B cell (primary cell): ENCODE data around the gene CDC42BPB. TPM values are rescaled to one million over a fixed set of nuclear protein-coding genes. Genes with fewer than 3 reads are reported as not detected.

Source experiments
- ATAC-seq: fragments of 200-7000 bp; cut with Tn5 transposase; one replicate; pipeline ENCODE4 v1.10.0; 2021; ENCODE audit warnings: low read depth, mild to moderate bottlenecking, moderate number of reproducible peaks, moderate library complexity
- CTCF ChIA-PET: fragments of 350-600 bp; sonication (Branson Sonifier 250); formaldehyde crosslinking; loops from one replicate; lab custom pipeline; 2021; ENCODE audit warnings: antibody characterized with exemption, inconsistent platforms; lab: Charles Lee
- POLR2A ChIA-PET: fragments of 350-600 bp; sonication (Branson Sonifier 250); formaldehyde crosslinking; loops from one replicate; lab custom pipeline; 2021; ENCODE audit warnings: antibody characterized with exemption; lab: Charles Lee
- DNase-seq: peaks from one replicate; pipeline ENCODE4 v3.0.0; 2013
- H2AFZ ChIP-seq: 2 replicates; pipeline ENCODE4 v1.6.1; 2012; ENCODE audit warnings: mild to moderate bottlenecking, low read depth, low read length; ENCODE audit not compliant: insufficient read depth, poor library complexity, severe bottlenecking
- H3K27ac ChIP-seq, 2 donors: 1 replicate in 1 of 2; 2 replicates in 1 of 2; pipeline ENCODE4 v1.5.1; 2012 to 2013; ENCODE audit warnings: low read length in 2 of 2, mild to moderate bottlenecking in 2 of 2, moderate library complexity in 1 of 2
- H3K27me3 ChIP-seq, 4 experiments: fragments of 200-600 bp in 1 of 4; sonication (generic) in 1 of 4; replicated peaks in 1 of 4; 1 replicate in 2 of 4; 2 replicates in 2 of 4; pipeline versions ENCODE4 v1.6.1 to v1.7.0; 2013 to 2016; ENCODE audit warnings: low read length in 3 of 4, mild to moderate bottlenecking in 2 of 4, mixed read lengths in 1 of 4, moderate library complexity in 1 of 4; ENCODE audit not compliant: insufficient read depth in 4 of 4, control insufficient read depth in 3 of 4; ENCODE audit errors: control extremely low read depth in 1 of 4
- H3K36me3 ChIP-seq, 2 experiments: replicated peaks in 1 of 2; 1 replicate in 1 of 2; 2 replicates in 1 of 2; pipeline versions ENCODE4 v1.6.1 to v1.7.1; 2013; ENCODE audit warnings: low read length in 1 of 2; ENCODE audit not compliant: insufficient read depth in 2 of 2, control insufficient read depth in 1 of 2; ENCODE audit errors: control extremely low read depth in 1 of 2, extremely low read depth in 1 of 2
- H3K4me1 ChIP-seq, 2 donors: fragments of 200-600 bp in 1 of 2; sonication (generic) in 1 of 2; 1 replicate in 1 of 2; 2 replicates in 1 of 2; pipeline versions ENCODE4 v1.5.1 to v1.6.1; 2013 to 2017; ENCODE audit warnings: low read length in 2 of 2; ENCODE audit not compliant: control insufficient read depth in 2 of 2, insufficient read depth in 2 of 2
- H3K4me2 ChIP-seq: replicated peaks from 2 replicates; pipeline ENCODE3; 2012; ENCODE audit warnings: mild to moderate bottlenecking, low read depth, low read length; ENCODE audit not compliant: poor library complexity, severe bottlenecking
- H3K4me3 ChIP-seq, 5 experiments: fragments of 200-600 bp in 1 of 5; sonication (generic) in 1 of 5; 1 replicate in 3 of 5; 2 replicates in 2 of 5; pipeline versions ENCODE4 v1.5.1 to v1.7.0; 2011 to 2016; ENCODE audit warnings: low read length in 4 of 5, mild to moderate bottlenecking in 4 of 5, low read depth in 2 of 5, control low read depth in 1 of 5, moderate library complexity in 1 of 5; ENCODE audit not compliant: insufficient read depth in 1 of 5; ENCODE audit errors: control extremely low read depth in 1 of 5, extremely low read depth in 1 of 5
- H3K79me2 ChIP-seq: fragments of 200-600 bp; sonication (generic); one replicate; pipeline ENCODE4 v1.6.0; 2016; ENCODE audit warnings: low read length; ENCODE audit not compliant: control insufficient read depth, insufficient read depth
- H3K9ac ChIP-seq: fragments of 200-600 bp; sonication (generic); 2 replicates; pipeline ENCODE4 v1.6.1; 2017; ENCODE audit warnings: mild to moderate bottlenecking, low read length, moderate library complexity
- H3K9me3 ChIP-seq, 3 donors: one replicate each; pipeline versions ENCODE4 v1.6.1 to v1.7.1; 2013; ENCODE audit warnings: low read length in 2 of 3; ENCODE audit not compliant: control insufficient read depth in 2 of 3, insufficient read depth in 1 of 3; ENCODE audit errors: control extremely low read depth in 1 of 3
- H4K20me1 ChIP-seq: 2 replicates; pipeline ENCODE4 v1.6.0; 2012; ENCODE audit warnings: mild to moderate bottlenecking, low read length; ENCODE audit not compliant: insufficient read depth, control insufficient read depth, poor library complexity, severe bottlenecking
- H3K27ac Mint-ChIP-seq: one replicate; pipeline ENCODE4 v1.8.0; 2021; ENCODE audit warnings: mixed read lengths
- H3K27me3 Mint-ChIP-seq: one replicate; pipeline ENCODE4 v1.8.0; 2021; ENCODE audit warnings: mixed read lengths
- H3K4me1 Mint-ChIP-seq: one replicate; pipeline ENCODE4 v1.8.0; 2021; ENCODE audit warnings: mixed read lengths
- H3K4me3 Mint-ChIP-seq: one replicate; pipeline ENCODE4 v1.8.0; 2021; ENCODE audit warnings: mixed read lengths
- H3K9me3 Mint-ChIP-seq: one replicate; pipeline ENCODE4 v1.8.0; 2022; ENCODE audit warnings: mixed read lengths; ENCODE audit not compliant: insufficient read depth
- CTCF ChIP-seq: fragments of 200-600 bp; IDR thresholded peaks from one replicate; pipeline ENCODE4 v1.8.0; 2022; ENCODE audit warnings: antibody characterized with exemption, mild to moderate bottlenecking
- EZH2 ChIP-seq: IDR thresholded peaks from 2 replicates; pipeline ENCODE4 v1.6.1; 2012; ENCODE audit warnings: borderline replicate concordance, low read depth, mild to moderate bottlenecking, moderate library complexity, low read length; ENCODE audit not compliant: insufficient read depth, poor library complexity, severe bottlenecking
- WGBS: methylation state at CpG from one replicate; pipeline ENCODE4 v1.1.5; 2013; ENCODE audit warnings: missing lambda C conversion rate; ENCODE audit not compliant: insufficient coverage; 5-methylcytosine and 5-hydroxymethylcytosine counted together
- intact Hi-C: fragments of 100-400 bp; cut with micrococcal nuclease; formaldehyde crosslinking; loops from one replicate; pipeline ENCODE4 v1.10.0; 2022
- polyA plus RNA-seq: library from polyadenylated mRNA; depleted of rRNA; stranded (reverse); fragments of >200 nt; gene quantifications from 2 replicates; pipeline ENCODE4 v1.2.3, GENCODE V29; 2012
- total RNA-seq, 2 donors: library from RNA; stranded (reverse); fragments of 120-200 nt in 1 of 2; gene quantifications; 1 replicate in 1 of 2; 2 replicates in 1 of 2; pipeline versions ENCODE4 v1.2.3 to v1.2.4, GENCODE V29; 2013 to 2022

CDC42BPB gene
- total and polyA plus RNA-seq, 2 donors (not counting 1 experiment from before 2014, with no cell fraction given): 23.9 to 52.5 TPM

- Mint-ChIP-seq H3K27me3 (no peaks in the 10 kb centered on the region), H3K9me3 (no peaks in the 10 kb centered on the region), H3K27ac (no peak overlapping the region), H3K4me3 (no peak overlapping the region), H3K4me1 (peaks cover 27% of the 10 kb centered on the region)
- ATAC-seq (no peak), DNase-seq (no peak)
- Histone ChIP-seq H3K4me1 (peaks cover 25 to 31% of the 10 kb centered on the region in 2 donors), H2AFZ (no peak overlapping the region), H3K4me2 (no peak overlapping the region), H4K20me1 (peaks cover 19% of the 10 kb centered on the region), H3K27me3 (peaks cover 0 to 29% (median 6%) of the 10 kb centered on the region in 4 experiments), H3K9ac (no peak overlapping the region), H3K27ac (no peak overlapping the region), H3K4me3 (no peak overlapping the region), H3K36me3 (no peaks in the 10 kb centered on the region), H3K79me2 (no peaks in the 10 kb centered on the region), H3K9me3 (peaks cover 0 to 15% (median 0%) of the 10 kb centered on the region in 3 donors)
- 97% methylated on average over 15 of the region's 26 CpGs for WGBS
- intact Hi-C loops: no loop called here
- TF ChIP-seq CTCF (no peak), EZH2 (no peak)
- CTCF ChIA-PET: no interaction called here
- POLR2A ChIA-PET: no interaction called here
Measured at GRCh38 chr14:102932484-102933248, 124.7 kb downstream of the CDC42BPB start.
